Muscle of leg (tissue), 11 donors: ENCODE measurements around the gene KIF2C. TPM values are rescaled to one million over a fixed set of nuclear protein-coding genes. Genes with fewer than 3 reads are reported as not detected.
"Not testable (repeated sequence)": the region's sequence is repeated elsewhere in the genome, so short reads cannot be mapped to it uniquely, and the experiment has no call there.

Experiments
- DNase-seq: peaks from one replicate; pipeline ENCODE4 v3.0.0; 2013
- H3K27ac ChIP-seq: one replicate; pipeline ENCODE4 v1.5.1; 2013; ENCODE audit warnings: mild to moderate bottlenecking, low read length, control low read depth
- H3K27me3 ChIP-seq: one replicate; pipeline ENCODE4 v1.6.1; 2013; ENCODE audit warnings: low read length; ENCODE audit not compliant: control insufficient read depth, insufficient read depth
- H3K36me3 ChIP-seq: one replicate; pipeline ENCODE4 v1.6.1; 2013; ENCODE audit warnings: low read length; ENCODE audit not compliant: control insufficient read depth, insufficient read depth
- H3K4me1 ChIP-seq: one replicate; pipeline ENCODE4 v1.6.1; 2013; ENCODE audit warnings: low read length; ENCODE audit not compliant: control insufficient read depth, insufficient read depth
- H3K4me3 ChIP-seq: one replicate; pipeline ENCODE4 v1.5.1; 2013; ENCODE audit warnings: low read length, control low read depth
- H3K9me3 ChIP-seq: replicated peaks from 2 replicates; pipeline ENCODE4 v1.6.1; 2013; ENCODE audit warnings: low read depth, low read length; ENCODE audit not compliant: control insufficient read depth
- WGBS: methylation state at CpG from one replicate; pipeline ENCODE4 v1.1.5; 2013; ENCODE audit warnings: missing lambda C conversion rate; ENCODE audit not compliant: insufficient coverage; 5-methylcytosine and 5-hydroxymethylcytosine counted together
- polyA plus RNA-seq, 8 donors: library from polyadenylated mRNA; unstranded; fragments of 120-200 nt; gene quantifications; one replicate each; pipeline versions ENCODE4 v1.2.1 to v1.2.3, GENCODE V29; 2013; ENCODE audit warnings: inconsistent platforms in 1 of 8, low replicate concordance in 1 of 8; ENCODE audit not compliant: insufficient read length in 8 of 8, insufficient read depth in 1 of 8
- total RNA-seq: library from RNA; stranded (reverse); fragments of 120-200 nt; gene quantifications from one replicate; pipeline ENCODE4 v1.2.4, GENCODE V29; 2013

The KIF2C gene
- total and polyA plus RNA-seq, 9 donors, result 9.2 to 18.2 (median 13.0) TPM

DNA sequence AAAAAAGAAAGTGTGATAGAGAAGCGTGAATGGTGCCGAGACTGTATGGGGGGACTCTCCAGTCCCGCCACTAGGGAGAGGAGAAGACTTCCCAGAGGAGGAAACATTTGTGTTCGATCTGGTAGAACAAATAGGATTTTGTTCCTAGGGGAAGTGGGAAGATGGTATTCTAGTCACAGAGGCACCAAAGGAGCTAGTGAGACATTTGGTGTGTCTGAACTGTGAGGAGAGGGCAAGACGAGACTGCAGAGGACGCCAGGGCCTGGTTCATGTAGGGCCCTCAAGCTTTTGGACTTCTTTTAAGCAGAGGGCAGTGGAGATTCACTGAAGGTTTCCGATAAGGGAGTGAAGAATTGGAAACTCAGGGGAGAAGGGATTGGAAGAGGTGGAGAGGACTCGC lies 71.6 kb downstream of the KIF2C start:
- DNase-seq, result no peak
- Histone ChIP-seq H3K4me1 (peaks cover 68% of the 10 kb centered on the region), H3K36me3 (peaks cover 19% of the 10 kb centered on the region), H3K27me3 (no peaks in the 10 kb centered on the region), H3K4me3 (no peak overlapping the region), H3K27ac (peak overlapping the region; percentile 13), H3K9me3 (no peaks in the 10 kb centered on the region)
- WGBS, result 80% methylated on average over 8 of the region's 8 CpGs

DNA sequence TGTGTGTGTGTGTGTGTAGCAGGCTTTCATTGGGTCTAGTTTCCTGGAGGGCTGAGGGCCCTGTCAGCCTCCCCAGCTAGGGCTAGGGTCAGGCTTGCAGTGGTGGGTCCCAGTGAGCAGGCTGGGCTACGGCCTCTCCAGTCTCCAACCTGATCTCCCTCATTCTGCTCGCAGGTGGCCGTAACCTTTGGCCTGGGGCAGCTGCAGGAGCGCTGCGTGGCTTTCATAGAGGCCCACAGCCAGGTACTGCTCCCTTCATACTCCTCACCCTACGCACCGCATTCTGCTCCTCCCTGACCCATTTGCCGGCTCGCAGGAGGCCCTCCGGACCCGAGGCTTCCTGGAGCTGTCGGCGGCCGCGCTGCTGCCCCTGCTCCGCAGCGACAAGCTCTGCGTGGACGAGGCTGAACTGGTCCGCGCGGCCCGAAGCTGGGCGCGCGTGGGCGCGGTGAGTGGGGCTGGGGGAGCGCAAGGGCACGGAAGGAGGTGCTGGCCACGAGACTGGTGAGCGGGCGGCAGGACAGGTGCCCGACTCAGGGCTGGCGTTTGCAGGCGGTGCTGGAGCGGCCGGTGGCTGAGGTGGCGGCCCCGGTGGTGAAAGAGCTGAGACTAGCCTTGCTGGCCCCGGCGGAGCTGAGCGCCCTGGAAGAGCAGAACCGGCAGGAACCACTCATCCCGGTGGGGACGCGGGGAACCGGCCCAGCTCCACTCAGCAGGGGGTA lies 73.3 kb downstream of the KIF2C start:
- H3K9me3 ChIP-seq, result no peaks in the 10 kb centered on the region
- peaks cover 51% of the 10 kb centered on the region for H3K4me1 ChIP-seq
- H3K27ac ChIP-seq, result peak overlapping the region; percentile 93
- peak overlapping the region; percentile 64 for H3K4me3 ChIP-seq
- H3K27me3 ChIP-seq, result no peaks in the 10 kb centered on the region
- peak; percentile 19 for DNase-seq
- 33% methylated on average over 47 of the region's 48 CpGs for WGBS
- H3K36me3 ChIP-seq, result peaks cover 12% of the 10 kb centered on the region

DNA sequence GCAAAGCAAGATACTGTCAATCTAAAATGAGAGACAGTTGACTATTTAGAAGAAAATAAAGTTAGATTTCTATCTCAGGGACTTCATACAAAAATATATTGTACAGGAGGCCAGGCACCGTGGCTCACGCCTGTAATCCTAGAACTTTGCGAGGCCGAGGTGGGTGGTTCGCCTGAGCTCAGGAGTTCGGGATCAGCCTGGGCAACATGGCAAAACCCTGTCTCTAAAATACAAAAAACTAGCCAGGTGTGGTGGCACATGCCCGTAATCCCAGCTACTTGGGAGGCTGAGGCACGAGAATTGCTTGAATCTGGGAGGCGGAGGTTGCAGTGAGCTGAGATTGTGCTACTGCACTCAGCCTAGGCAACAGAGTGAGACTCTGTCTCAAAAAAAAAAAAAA lies 76.3 kb downstream of the KIF2C start:
- H3K4me3 ChIP-seq, DNase-seq, H3K27ac ChIP-seq, H3K9me3 ChIP-seq, H3K27me3 ChIP-seq: not testable (repeated sequence)
- H3K36me3 ChIP-seq, result peaks cover 12% of the 10 kb centered on the region
- peaks cover 37% of the 10 kb centered on the region for H3K4me1 ChIP-seq
- 96% methylated on average over 8 of the region's 9 CpGs for WGBS

DNA sequence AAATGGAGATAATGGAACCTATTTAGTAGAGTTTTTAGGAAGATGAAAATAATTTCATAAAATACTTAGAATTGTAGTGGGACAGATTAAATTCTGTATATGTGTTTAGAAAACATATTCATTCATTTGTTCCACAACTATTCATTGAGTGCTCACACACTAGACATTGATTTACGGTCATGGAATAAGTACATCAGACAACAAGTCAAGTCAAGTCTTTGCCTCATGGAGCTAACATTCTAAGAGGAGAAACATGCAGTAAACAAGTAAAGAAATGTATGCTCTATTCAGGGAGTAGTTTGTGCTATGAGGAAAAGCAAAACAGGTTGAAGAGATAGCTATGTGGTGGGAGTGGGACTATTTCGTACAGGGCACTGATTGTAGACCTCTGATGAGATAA lies 77.7 kb downstream of the KIF2C start:
- H3K4me1 ChIP-seq, result peaks cover 29% of the 10 kb centered on the region
- no peak for DNase-seq
- no peaks in the 10 kb centered on the region for H3K27me3 ChIP-seq
- H3K9me3 ChIP-seq, result no peaks in the 10 kb centered on the region
- H3K4me3 ChIP-seq, result no peak overlapping the region
- H3K27ac ChIP-seq, result no peak overlapping the region
- 94% methylated on average over 1 of the region's 2 CpGs for WGBS
- peaks cover 9% of the 10 kb centered on the region for H3K36me3 ChIP-seq

Other genes with a start within 250 kb of the KIF2C start
- gene TMEM53, start 65.4 kb upstream of the KIF2C start, total RNA-seq, result 3.5 TPM
- gene TMEM53, start 65.4 kb upstream of the KIF2C start, polyA plus RNA-seq, result 1 to 10 TPM; 5.4 to 7.8 (median 6.4) TPM
- 1.6 TPM for gene ARMH1, start 65.1 kb upstream of the KIF2C start, total RNA-seq
- gene ARMH1, start 65.1 kb upstream of the KIF2C start, polyA plus RNA-seq, result 1 to 10 TPM; 1.3 to 2.6 (median 1.8) TPM
- gene RNU5D-1, start 8.7 kb upstream of the KIF2C start, total RNA-seq, result not detected
- gene RNU5D-1, start 8.7 kb upstream of the KIF2C start, polyA plus RNA-seq, result 1 to 10 TPM in 1 of 8 donors, not detected in 7; 1.5 TPM
- gene RPS8, start 35.7 kb downstream of the KIF2C start, total RNA-seq, result 4,408 TPM
- gene RPS8, start 35.7 kb downstream of the KIF2C start, polyA plus RNA-seq, result 1,000 to 10,000 TPM; 2,811 to 3,640 (median 3,091) TPM
- gene BEST4, start 48.3 kb downstream of the KIF2C start, total RNA-seq, result 0.18 TPM
- gene BEST4, start 48.3 kb downstream of the KIF2C start, polyA plus RNA-seq, result 1 to 10 TPM in 1 of 8 donors, under 1 TPM in 7; 0.30 to 1.4 (median 0.36) TPM
- gene PLK3, start 60.5 kb downstream of the KIF2C start, total RNA-seq, result 8.3 TPM
- 10 to 100 TPM; 11.3 to 20.8 (median 13.9) TPM for gene PLK3, start 60.5 kb downstream of the KIF2C start, polyA plus RNA-seq
- gene DYNLT4, start 67.5 kb downstream of the KIF2C start, total RNA-seq, result 0.40 TPM
- under 1 TPM in 7 of 8 donors, not detected in 1; 0.14 to 0.58 (median 0.28) TPM for gene DYNLT4, start 67.5 kb downstream of the KIF2C start, polyA plus RNA-seq
- gene BTBD19, start 68.7 kb downstream of the KIF2C start, total RNA-seq, result 2.9 TPM
- gene BTBD19, start 68.7 kb downstream of the KIF2C start, polyA plus RNA-seq, result 1 to 10 TPM; 4.3 to 9.5 (median 8.2) TPM
- gene PTCH2, start 103.4 kb downstream of the KIF2C start, total RNA-seq, result 2.7 TPM
- 10 to 100 TPM in 3 of 8 donors, 1 to 10 TPM in 5; 5.8 to 14.1 (median 9.0) TPM for gene PTCH2, start 103.4 kb downstream of the KIF2C start, polyA plus RNA-seq
- gene EIF2B3, start 246.8 kb downstream of the KIF2C start, total RNA-seq, result 36.5 TPM
- 10 to 100 TPM; 26.6 to 33.9 (median 28.3) TPM for gene EIF2B3, start 246.8 kb downstream of the KIF2C start, polyA plus RNA-seq